GM12872 (cell line): Measurements from ENCODE around the gene TMEM126B.

Source experiments
- CTCF ChIP-seq: IDR thresholded peaks from 3 replicates; pipeline ENCODE4 v1.5.1; 2011; ENCODE audit warnings: low read depth, mild to moderate bottlenecking, low read length, moderate library complexity; ENCODE audit not compliant: insufficient read depth

Gene TMEM126B

GRCh38 chr11:85668157-85668556 lies 39.8 kb downstream of the TMEM126B start:
- no peak for TF ChIP-seq CTCF

- TF ChIP-seq CTCF: no peak
Measured at GRCh38 chr11:85672105-85672902, 43.9 kb downstream of the TMEM126B start.

- TF ChIP-seq CTCF: no peak
Measured at GRCh38 chr11:85673393-85673792, 45.0 kb downstream of the TMEM126B start.

GRCh38 chr11:85679576-85679975 lies 51.2 kb downstream of the TMEM126B start:
- TF ChIP-seq CTCF: no peak

GRCh38 chr11:85680897-85681296 lies 52.5 kb downstream of the TMEM126B start:
- no peak for TF ChIP-seq CTCF

- no peak for TF ChIP-seq CTCF
Measured at GRCh38 chr11:85682330-85683305, 54.2 kb downstream of the TMEM126B start.

GRCh38 chr11:85685125-85685819 lies 56.9 kb downstream of the TMEM126B start:
- no peak for TF ChIP-seq CTCF
